ES-I3 (cell line): ENCODE measurements around the gene B3GNT7.
"Not testable (repeated sequence)": the region's sequence is repeated elsewhere in the genome, so short reads cannot be mapped to it uniquely, and the experiment has no call there.

ENCODE experiments used
- H3K36me3 ChIP-seq: 2 replicates; pipeline ENCODE4 v1.6.1; 2013; ENCODE audit warnings: mild to moderate bottlenecking, low read length, control low read depth, moderate library complexity; ENCODE audit not compliant: insufficient read depth
- H3K4me1 ChIP-seq: 2 replicates; pipeline ENCODE4 v1.6.1; 2013; ENCODE audit warnings: mild to moderate bottlenecking, control low read depth, low read length; ENCODE audit not compliant: insufficient read depth
- H3K9ac ChIP-seq: 2 replicates; pipeline ENCODE4 v1.6.1; 2013; ENCODE audit warnings: low read depth, mild to moderate bottlenecking, low read length, moderate library complexity
- H3K9me3 ChIP-seq: 2 replicates; pipeline ENCODE4 v1.6.1; 2013; ENCODE audit warnings: mild to moderate bottlenecking, low read length, moderate library complexity; ENCODE audit not compliant: control insufficient read depth, insufficient read depth

B3GNT7 gene

DNA sequence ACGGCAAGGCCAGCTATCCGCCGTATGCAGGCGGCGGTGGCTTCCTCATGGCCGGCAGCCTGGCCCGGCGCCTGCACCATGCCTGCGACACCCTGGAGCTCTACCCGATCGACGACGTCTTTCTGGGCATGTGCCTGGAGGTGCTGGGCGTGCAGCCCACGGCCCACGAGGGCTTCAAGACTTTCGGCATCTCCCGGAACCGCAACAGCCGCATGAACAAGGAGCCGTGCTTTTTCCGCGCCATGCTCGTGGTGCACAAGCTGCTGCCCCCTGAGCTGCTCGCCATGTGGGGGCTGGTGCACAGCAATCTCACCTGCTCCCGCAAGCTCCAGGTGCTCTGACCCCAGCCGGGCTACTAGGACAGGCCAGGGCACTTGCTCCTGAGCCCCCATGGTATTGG lies 3.1 kb downstream of the B3GNT7 start:
- H3K9ac ChIP-seq, result no peak overlapping the region
- H3K9me3 ChIP-seq, result no peaks in the 10 kb centered on the region
- H3K4me1 ChIP-seq, result peaks cover 26% of the 10 kb centered on the region
- H3K36me3 ChIP-seq, result peaks cover 7% of the 10 kb centered on the region; the same call in 1 of the 2 replicates

DNA sequence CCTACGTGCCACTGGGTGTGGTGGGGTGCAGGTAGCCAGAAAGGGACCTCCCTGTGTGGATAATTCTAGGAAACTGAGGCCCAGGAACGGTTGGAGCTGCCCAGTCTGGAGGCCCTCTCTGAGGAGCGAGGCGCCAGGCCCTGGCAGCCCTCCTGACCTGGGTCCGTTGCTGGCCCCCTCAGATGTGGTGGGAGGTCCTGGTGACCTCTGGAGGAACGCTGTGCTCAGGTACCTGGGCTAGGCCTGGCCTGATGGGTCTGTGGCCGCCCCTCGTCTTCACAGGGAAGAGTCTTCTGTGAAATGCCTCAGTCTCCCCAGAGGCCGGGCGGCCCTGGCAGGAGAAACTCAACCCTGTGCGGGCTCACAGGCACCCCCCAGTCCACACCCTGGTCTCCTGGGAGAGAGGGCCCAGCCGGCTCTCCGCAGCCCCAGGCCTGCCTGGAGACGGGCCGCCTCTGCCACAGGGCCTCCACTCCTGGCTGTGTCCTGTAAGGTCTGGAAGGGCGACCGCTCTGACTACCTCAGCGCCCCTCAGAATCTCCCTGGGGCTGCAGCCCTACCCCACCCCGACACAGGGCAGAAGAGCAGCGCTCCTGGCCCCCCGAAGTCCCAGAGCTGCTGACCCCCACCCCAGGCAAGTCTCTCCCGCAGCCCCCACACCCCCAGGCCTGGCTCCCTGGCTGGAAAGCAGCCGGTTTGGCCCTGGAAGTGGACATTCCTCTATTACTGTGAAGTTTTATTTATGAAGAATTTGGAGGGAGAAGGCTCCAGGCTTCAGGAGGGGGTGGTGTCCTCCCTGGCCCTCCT lies 3.7 kb downstream of the B3GNT7 start:
- Histone ChIP-seq H3K9me3 (no peaks in the 10 kb centered on the region), H3K4me1 (peaks cover 22% of the 10 kb centered on the region; the same call in 1 of the 2 replicates), H3K9ac (no peak overlapping the region), H3K36me3 (peaks cover 7% of the 10 kb centered on the region; the same call in 1 of the 2 replicates)

DNA sequence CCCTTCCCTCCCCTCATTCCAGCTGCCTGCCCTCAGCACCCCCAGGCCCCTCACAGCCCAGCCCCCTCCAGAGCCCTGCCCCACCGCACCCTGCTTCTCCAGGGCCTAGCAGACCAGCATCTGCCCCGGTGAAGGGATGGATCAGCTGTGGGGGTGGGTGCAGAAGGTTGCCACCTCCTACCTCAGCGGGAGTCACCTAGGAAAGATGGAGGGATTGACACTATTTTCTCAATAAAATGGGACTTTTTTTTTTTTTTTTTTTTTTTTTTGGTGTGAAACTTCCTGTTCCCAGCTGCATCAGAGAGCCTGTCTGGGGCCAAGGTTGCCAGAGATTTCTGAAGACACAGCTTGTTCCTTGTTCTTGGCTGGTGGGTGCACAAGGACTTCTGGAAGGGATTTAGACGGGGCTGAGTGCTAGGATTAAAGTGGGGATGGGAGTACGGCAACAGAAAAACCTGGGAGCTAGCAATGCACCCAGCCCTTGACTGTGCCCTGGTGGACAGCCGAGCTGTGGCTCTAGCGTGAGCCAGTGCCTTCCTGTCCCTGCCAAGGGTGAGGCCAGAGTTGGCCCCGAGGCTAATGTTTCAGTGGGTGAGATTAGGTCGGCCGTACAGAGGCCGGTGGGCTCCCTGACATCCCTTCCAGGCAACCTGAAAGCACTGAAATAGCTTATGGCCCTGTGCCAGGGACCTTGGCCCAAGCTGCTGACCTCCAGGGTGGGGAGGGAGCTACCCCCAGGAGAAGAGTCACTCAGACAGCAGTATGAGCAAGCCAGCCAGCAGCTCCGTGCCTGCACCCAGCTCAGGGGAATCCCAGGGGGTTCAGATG lies 4.6 kb downstream of the B3GNT7 start:
- peaks cover 18% of the 10 kb centered on the region; the same call in 1 of the 2 replicates for H3K4me1 ChIP-seq
- no peaks in the 10 kb centered on the region for H3K9me3 ChIP-seq
- no peak overlapping the region for H3K9ac ChIP-seq
- H3K36me3 ChIP-seq, result peaks cover 7% of the 10 kb centered on the region; the same call in 1 of the 2 replicates

DNA sequence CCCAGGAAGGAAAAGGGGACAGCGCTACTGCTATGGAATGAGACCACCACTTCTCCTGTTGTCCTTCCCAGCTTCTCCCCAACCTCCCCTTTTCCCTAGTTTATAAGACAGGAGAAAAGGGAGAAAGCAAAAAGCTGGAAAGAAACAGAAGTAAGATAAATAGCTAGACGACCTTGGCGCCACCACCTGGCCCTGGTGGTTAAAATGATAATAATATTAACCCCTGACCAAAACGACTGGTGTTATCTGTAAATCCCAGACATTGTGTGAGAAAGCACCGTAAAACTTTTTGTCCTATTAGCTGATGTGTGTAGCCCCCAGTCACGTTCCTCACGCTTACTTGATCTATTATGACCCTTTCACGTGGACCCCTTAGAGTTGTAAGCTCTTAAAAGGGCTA lies 5.2 kb downstream of the B3GNT7 start:
- peaks cover 22% of the 10 kb centered on the region; the same call in 1 of the 2 replicates for H3K4me1 ChIP-seq
- H3K9me3 ChIP-seq, H3K36me3 ChIP-seq, H3K9ac ChIP-seq: not testable (repeated sequence)

DNA sequence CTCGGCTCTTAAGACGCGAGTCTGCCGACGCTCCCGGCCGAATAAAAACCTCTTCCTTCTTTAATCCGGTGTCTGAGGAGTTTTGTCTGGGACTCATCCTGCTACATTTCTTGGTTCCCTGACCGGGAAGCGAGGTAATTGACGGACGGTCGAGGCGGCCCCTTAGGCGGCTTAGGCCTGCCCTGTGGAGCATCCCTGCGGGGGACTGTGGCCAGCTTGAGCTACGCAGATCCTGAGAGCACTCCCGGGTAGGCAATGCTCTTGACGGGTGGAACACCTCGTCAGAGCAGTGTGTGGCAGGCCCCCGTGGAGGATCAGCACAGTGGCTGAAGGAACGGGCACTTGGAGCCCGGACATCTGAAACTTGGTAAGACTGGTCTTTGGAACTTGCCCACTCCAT lies 5.6 kb downstream of the B3GNT7 start:
- not testable (repeated sequence) for H3K9me3 ChIP-seq, H3K36me3 ChIP-seq, H3K9ac ChIP-seq
- peaks cover 25% of the 10 kb centered on the region; the same call in 1 of the 2 replicates for H3K4me1 ChIP-seq

DNA sequence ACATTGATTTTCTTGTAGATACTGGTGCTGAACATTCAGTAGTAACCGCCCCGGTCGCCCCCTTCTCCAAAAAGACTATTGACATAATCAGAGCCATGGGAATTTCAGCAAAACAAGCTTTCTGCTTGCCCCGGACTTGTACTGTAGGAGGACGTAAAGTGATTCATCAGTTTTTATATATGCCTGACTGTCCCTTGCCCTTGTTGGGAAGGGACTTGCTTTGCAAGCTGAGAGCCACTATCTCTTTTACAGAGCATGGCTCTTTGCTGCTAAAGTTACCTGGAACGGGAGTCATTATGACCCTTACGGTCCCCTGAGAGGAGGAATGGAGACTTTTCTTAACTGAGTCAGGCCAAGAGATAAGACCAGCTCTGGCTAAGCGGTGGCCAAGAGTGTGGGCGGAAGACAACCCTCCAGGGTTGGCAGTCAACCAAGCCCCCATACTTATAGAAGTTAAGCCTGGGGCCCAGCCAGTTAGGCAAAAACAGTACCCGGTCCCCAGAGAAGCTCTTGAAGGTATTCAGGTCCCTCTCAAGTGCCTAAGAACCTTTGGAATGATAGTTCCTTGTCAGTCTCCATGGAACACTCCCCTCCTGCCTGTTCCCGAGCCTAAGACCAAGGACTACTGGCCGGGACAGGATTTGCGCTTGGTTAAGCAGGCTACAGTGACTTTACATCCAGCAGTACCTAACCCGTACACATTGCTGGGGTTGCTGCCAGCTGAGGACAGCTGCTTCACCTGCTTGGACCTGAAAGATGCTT lies 8.1 kb downstream of the B3GNT7 start:
- H3K4me1 ChIP-seq, result peaks cover 26% of the 10 kb centered on the region; the same call in 1 of the 2 replicates
- not testable (repeated sequence) for H3K36me3 ChIP-seq, H3K9ac ChIP-seq, H3K9me3 ChIP-seq

DNA sequence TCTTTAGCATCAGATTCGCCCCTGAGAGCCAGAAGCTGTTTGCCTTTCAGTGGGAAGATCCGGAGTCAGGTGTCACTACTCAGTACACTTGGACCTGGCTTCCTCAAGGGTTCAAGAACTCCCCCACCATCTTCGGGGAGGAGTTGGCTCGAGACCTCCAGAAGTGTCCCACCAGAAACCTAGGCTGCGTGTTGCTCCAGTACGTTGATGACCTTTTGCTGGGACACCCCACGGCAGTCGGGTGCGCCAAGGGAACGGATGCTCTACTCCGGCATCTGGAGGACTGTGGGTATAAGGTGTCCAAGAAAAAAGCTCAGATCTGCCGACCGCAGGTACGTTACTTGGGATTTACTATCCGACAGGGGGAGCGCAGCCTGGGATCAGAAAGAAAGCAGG lies 8.7 kb downstream of the B3GNT7 start:
- H3K9me3 ChIP-seq, H3K9ac ChIP-seq, H3K36me3 ChIP-seq: not testable (repeated sequence)
- H3K4me1 ChIP-seq, result peaks cover 26% of the 10 kb centered on the region; the same call in 1 of the 2 replicates

DNA sequence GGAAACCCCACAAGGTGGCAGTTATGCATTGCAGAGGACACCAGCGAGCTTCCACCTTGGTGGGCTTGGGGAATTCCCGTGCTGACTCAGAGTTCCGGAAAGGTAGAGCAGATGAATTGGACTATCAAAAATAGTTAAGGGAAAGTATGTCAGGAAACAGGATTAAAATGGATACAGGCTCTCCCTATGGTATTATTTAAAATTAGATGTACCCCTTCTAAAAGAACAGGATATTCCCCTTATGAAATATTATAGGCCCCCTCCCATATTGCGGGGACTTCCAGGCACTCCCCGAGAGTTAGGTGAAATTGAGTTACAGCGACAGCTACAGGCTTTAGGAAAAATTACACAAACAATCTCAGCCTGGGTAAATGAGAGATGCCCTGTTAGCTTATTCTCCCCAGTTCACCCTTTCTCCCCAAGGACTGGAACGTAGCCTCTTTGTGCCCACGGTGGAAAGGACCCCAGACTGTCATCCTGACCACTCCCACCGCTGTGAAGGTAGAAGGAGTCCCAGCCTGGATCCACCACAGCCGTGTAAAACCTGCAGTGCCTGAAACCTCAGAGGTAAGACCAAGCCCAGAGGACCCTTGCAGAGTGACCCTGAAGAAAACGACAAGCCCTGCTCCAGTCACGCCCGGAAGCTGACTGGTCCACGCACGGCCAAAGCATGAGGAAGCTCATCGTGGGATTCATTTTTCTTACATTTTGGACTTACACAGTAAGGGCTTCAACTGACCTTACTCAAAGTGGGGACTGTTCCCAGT lies 10.3 kb downstream of the B3GNT7 start:
- peaks cover 18% of the 10 kb centered on the region; the same call in 1 of the 2 replicates for H3K4me1 ChIP-seq
- H3K9me3 ChIP-seq, H3K36me3 ChIP-seq, H3K9ac ChIP-seq: not testable (repeated sequence)

DNA sequence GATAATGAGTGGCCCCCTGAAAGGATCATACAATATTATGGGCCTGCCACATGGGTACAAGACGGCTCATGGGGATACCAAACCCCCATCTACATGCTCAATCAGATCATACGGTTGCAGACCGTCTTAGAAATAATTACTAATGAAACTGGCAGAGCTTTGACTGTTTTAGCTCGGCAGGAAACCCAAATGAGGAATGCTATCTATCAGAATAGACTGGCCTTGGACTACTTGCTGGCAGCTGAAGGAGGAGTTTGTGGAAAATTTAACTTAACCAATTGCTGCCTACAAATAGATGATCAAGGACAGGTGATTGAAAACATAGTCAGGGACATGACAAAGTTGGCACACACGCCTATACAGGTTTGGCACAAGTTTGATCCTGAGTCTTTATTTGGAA lies 12.2 kb downstream of the B3GNT7 start:
- not testable (repeated sequence) for H3K36me3 ChIP-seq, H3K9ac ChIP-seq

DNA sequence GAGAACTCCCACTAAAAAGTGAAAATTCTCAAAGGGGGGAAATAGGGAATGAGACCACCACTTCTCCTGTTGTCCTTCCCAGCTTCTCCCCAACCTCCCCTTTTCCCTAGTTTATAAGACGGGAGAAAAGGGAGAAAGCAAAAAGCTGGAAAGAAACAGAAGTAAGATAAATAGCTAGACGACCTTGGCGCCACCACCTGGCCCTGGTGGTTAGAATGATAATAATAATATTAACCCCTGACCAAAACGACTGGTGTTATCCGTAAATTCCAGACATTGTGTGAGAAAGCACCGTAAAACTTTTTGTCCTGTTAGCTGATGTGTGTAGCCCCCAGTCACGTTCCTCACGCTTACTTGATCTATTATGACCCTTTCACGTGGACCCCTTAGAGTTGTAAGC lies 12.8 kb downstream of the B3GNT7 start:
- not testable (repeated sequence) for H3K9ac ChIP-seq, H3K9me3 ChIP-seq, H3K36me3 ChIP-seq
- peaks cover 18% of the 10 kb centered on the region for H3K4me1 ChIP-seq

More for the DNA sequence above, 12.2 kb downstream of the B3GNT7 start:
- H3K4me1 ChIP-seq, result peaks cover 20% of the 10 kb centered on the region
- H3K9me3 ChIP-seq, result not testable (repeated sequence)

DNA sequence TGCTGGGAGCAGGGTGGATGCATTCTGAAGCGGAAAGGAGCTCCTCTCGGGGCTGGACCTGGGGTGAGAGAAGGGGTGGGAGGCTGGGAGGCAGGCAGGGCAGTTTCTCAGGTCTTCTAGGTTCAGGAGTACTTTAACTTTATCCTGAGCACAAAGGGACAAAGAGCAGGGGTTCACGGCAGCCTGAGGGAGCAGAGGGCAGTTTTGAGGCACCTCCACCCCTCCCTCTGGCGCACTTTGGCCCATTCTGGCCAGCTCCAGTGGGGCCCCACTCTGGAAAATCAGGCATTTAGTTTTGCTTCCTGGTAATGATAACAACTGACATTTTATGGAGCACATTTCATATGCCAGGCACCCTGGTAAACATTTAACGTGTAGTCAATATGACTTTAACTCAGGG lies 14.3 kb downstream of the B3GNT7 start:
- H3K36me3 ChIP-seq, result no peaks in the 10 kb centered on the region
- H3K4me1 ChIP-seq, result peaks cover 29% of the 10 kb centered on the region
- H3K9ac ChIP-seq, result no peak overlapping the region
- 0 out of 2 replicates have a peak, but pooled peaks cover 8% of the 10 kb centered on the region for H3K9me3 ChIP-seq

DNA sequence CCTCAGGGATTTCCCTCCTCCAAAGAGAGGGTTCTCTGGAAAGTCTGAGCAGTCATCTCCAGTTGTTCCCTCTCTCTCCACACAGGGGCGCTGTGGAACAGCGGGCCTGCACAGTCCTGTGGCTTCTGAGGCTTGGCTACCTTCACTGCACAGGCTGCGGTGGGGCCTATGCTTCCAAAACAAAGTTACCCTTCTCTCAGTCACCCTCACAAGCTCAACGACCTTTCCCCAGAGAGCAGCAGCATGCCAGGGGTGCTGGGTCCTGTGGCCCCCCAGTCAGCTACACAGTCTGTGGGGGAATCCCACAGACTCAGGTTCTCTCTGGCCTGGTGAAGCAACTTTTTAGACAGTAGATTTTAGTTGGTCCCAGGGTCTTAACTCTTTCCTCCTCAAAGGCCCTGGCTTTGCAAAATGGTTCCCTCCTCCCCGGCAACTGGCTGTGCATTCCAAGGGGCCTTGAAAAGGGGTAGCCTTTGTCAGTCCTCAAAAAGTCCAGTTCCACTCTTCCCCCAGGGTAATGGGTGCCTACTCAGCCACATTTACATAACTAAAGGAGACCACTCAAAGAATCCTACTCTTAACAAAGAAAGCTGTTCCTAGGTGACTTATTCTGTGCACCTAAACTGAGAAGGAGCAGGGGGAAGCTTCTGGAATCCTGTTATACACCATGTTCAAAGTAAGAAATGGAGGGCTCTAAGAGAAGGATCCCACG lies 14.9 kb downstream of the B3GNT7 start:
- H3K9me3 ChIP-seq, result 0 out of 2 replicates have a peak, but pooled peaks cover 8% of the 10 kb centered on the region
- H3K36me3 ChIP-seq, result no peaks in the 10 kb centered on the region
- H3K4me1 ChIP-seq, result peaks cover 25% of the 10 kb centered on the region
- no peak overlapping the region; the same call in 1 of the 2 replicates for H3K9ac ChIP-seq

DNA sequence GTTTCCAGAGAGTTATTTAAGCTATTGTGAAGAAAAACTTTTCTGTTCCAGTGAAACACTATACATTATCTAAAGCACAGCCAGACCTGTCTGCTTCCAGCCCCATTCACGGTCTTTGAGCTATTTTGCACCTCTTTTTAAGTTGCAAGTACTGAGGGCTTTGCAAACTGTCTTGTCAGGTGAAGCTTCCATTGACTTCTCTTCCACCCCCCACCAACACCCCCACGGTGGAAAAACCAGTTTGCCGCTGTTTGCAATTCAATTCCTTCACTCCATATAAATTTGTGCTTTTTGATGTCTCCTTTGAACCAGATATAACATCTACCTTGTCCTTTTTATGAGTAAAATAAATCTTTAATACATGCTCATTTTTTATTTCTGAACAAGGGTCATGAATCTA lies 15.7 kb downstream of the B3GNT7 start:
- Histone ChIP-seq H3K4me1 (peaks cover 21% of the 10 kb centered on the region), H3K36me3 (no peaks in the 10 kb centered on the region), H3K9ac (peak overlapping the region; percentile 73), H3K9me3 (0 out of 2 replicates have a peak, but pooled peaks cover 8% of the 10 kb centered on the region)
